PC-9 (cell line): ENCODE results near the gene OR51I1.

Experiments used
- CTCF ChIP-seq: fragments of 200-600 bp; sonication (generic); conservative IDR thresholded peaks from 2 replicates; pipeline ENCODE4 v1.6.1; 2017; ENCODE audit warnings: mixed run types, antibody characterized with exemption, mild to moderate bottlenecking, moderate library complexity
- EZH2 ChIP-seq: fragments of 200-600 bp; sonication (generic); IDR thresholded peaks from 2 replicates; pipeline ENCODE4 v1.8.0; 2017; ENCODE audit warnings: antibody characterized with exemption, low read depth

- TF ChIP-seq CTCF = no peak
- TF ChIP-seq EZH2 = no peak
Observed at GRCh38 chr11:5467527-5467926, 26.2 kb upstream of the OR51I1 start.
